Spleen (tissue), 11 donors: Measurements from ENCODE around the gene NEUROD4. TPM values are rescaled to one million over a fixed set of nuclear protein-coding genes. Genes with fewer than 3 reads are reported as not detected.
A peak's percentile ranks its signal among the peaks of the same experiment; 100 is the strongest.

Experiments used
- DNase-seq: peaks from one replicate; pipeline ENCODE4 v3.0.0-alpha.2; 2020
- H3K27ac ChIP-seq, 8 donors: fragments of 200-600 bp; sonication (generic) in 7 of 8; 1 replicate in 4 of 8; 2 replicates in 4 of 8; pipeline versions ENCODE4 v1.5.0 to v1.8.0; 2016 to 2021; ENCODE audit warnings: inconsistent platforms in 4 of 8, mild to moderate bottlenecking in 4 of 8, moderate library complexity in 1 of 8
- H3K27me3 ChIP-seq, 7 donors: fragments of 200-600 bp; sonication (generic) in 6 of 7; replicated peaks in 1 of 7; 1 replicate in 4 of 7; 2 replicates in 3 of 7; pipeline versions ENCODE4 v1.5.0 to v1.8.0; 2016 to 2021; ENCODE audit warnings: inconsistent platforms in 3 of 7, mild to moderate bottlenecking in 1 of 7
- H3K36me3 ChIP-seq, 6 donors: fragments of 200-600 bp; sonication (generic) in 5 of 6; 1 replicate in 4 of 6; 2 replicates in 2 of 6; pipeline versions ENCODE4 v1.5.0 to v1.8.0; 2016 to 2021; ENCODE audit warnings: inconsistent platforms in 2 of 6
- H3K4me1 ChIP-seq, 6 donors: fragments of 200-600 bp; sonication (generic) in 5 of 6; 1 replicate in 3 of 6; 2 replicates in 3 of 6; pipeline versions ENCODE4 v1.5.0 to v1.8.0; 2016 to 2021; ENCODE audit warnings: inconsistent platforms in 3 of 6
- H3K4me3 ChIP-seq, 8 donors: fragments of 200-600 bp; sonication (generic) in 7 of 8; 1 replicate in 4 of 8; 2 replicates in 4 of 8; pipeline versions ENCODE4 v1.5.0 to v1.8.0; 2016 to 2021; ENCODE audit warnings: inconsistent platforms in 4 of 8, mild to moderate bottlenecking in 4 of 8, moderate library complexity in 2 of 8
- H3K9me3 ChIP-seq, 8 donors: fragments of 200-600 bp; sonication (generic) in 7 of 8; 1 replicate in 4 of 8; 2 replicates in 4 of 8; pipeline versions ENCODE4 v1.5.0 to v1.8.0; 2016 to 2021; ENCODE audit warnings: inconsistent platforms in 4 of 8
- CTCF ChIP-seq, 11 experiments: fragments of 200-600 bp in 7 of 11; fragments of 450-650 bp in 4 of 11; sonication (generic) in 4 of 11; IDR thresholded peaks in 8 of 11; conservative IDR thresholded peaks in 3 of 11; 1 replicate in 7 of 11; 2 replicates in 4 of 11; pipeline versions ENCODE4 v1.4.0 to v1.8.0; 2016 to 2021; ENCODE audit warnings: antibody characterized with exemption in 11 of 11, inconsistent platforms in 4 of 11, mild to moderate bottlenecking in 1 of 11
- POLR2A ChIP-seq, 3 donors: fragments of 450-650 bp; IDR thresholded peaks; one replicate each; pipeline ENCODE4 v1.5.1; 2017; ENCODE audit warnings: antibody characterized with exemption in 3 of 3, mild to moderate bottlenecking in 1 of 3
- POLR2AphosphoS5 ChIP-seq, 3 donors: sonication (generic); formaldehyde crosslinking; IDR thresholded peaks; one replicate each; pipeline ENCODE4 v1.5.1; 2017; ENCODE audit warnings: antibody characterized with exemption in 3 of 3
- WGBS, 5 donors: extraction: QIAGEN DNeasy Blood & Tissue Kit in 3 of 5; methylation state at CpG; one replicate each; pipeline versions ENCODE4 v1.1.5 to v1.1.7; 2013 to 2018; 5-methylcytosine and 5-hydroxymethylcytosine counted together
- intact Hi-C: fragments of 100-400 bp; cut with DNase I; formaldehyde crosslinking; loops from one replicate; pipeline ENCODE4 v1.15.0; 2023; ENCODE audit warnings: low total_unique reads
- polyA plus RNA-seq, 3 donors: library from polyadenylated mRNA; stranded (reverse); fragments of 200-250 nt; gene quantifications; one replicate each; pipeline ENCODE4 v1.2.1, GENCODE V29; 2013
- total RNA-seq, 7 donors: library from RNA; depleted of rRNA in 3 of 7; stranded (reverse); fragments of >200 nt in 3 of 7; fragmentation: NEBNext Ultra II Directional in 4 of 7; extraction: Animal tissue kit (Norgen Biotek cat#: 25700) in 4 of 7; gene quantifications; one replicate each; pipeline versions ENCODE4 v1.1.0 to v1.2.1, GENCODE V29; 2016 to 2021
- donor health status: healthy with polysubstance abuse.
- donor health status: DM: no; HTN: no; CAD: no; lungs with moderate emphysema.
- donor health status: DM: no; HTN: no; CAD: no.
- donor health status: Bipolar disorder and iron deficiency.
- donor health status: healthy.
- donor health status: DM: no; HTN: no; CAD: no.
- donor health status: DM: yes; HTN: yes; CAD: no.

NEUROD4 gene
- total and polyA plus RNA-seq, 10 donors: not detected

GRCh38 chr12:55065535-55065934 lies 45.8 kb downstream of the NEUROD4 start:
- intact Hi-C loops: no loop called here
- Histone ChIP-seq H3K36me3 (no peaks in the 10 kb centered on the region), H3K4me1 (peaks cover 0 to 3% (median 0%) of the 10 kb centered on the region in 6 donors), H3K9me3 (no peaks in the 10 kb centered on the region), H3K27ac (no peak overlapping the region), H3K27me3 (peaks cover 0 to 7% (median 0%) of the 10 kb centered on the region in 7 donors), H3K4me3 (no peak overlapping the region)
- 58 to 86% (median 75%) methylated on average over 4 of the region's 4 CpGs for WGBS, 5 donors
- DNase-seq: no peak
- no peak for TF ChIP-seq CTCF (IDR thresholded peaks at IDR 0.05 in 8 of 11, conservative IDR thresholded peaks at IDR 0.05 in 3 of 11)
- TF ChIP-seq POLR2AphosphoS5 (IDR thresholded peaks at IDR 0.05): no peak
- no peak for TF ChIP-seq POLR2A (IDR thresholded peaks at IDR 0.05)

- intact Hi-C loops: no loop called here
- Histone ChIP-seq H3K27ac (no peak overlapping the region), H3K4me1 (no peaks in the 10 kb centered on the region), H3K9me3 (no peaks in the 10 kb centered on the region), H3K36me3 (no peaks in the 10 kb centered on the region), H3K4me3 (no peak overlapping the region), H3K27me3 (peaks cover 0 to 6% (median 0%) of the 10 kb centered on the region in 7 donors)
- DNase-seq: no peak
- WGBS, 5 donors: 69 to 91% (median 82%) methylated on average over 8 of the region's 8 CpGs
- TF ChIP-seq CTCF (IDR thresholded peaks at IDR 0.05 in 8 of 11, conservative IDR thresholded peaks at IDR 0.05 in 3 of 11) (no peak), POLR2AphosphoS5 (IDR thresholded peaks at IDR 0.05) (no peak), POLR2A (IDR thresholded peaks at IDR 0.05) (no peak)
Measured at GRCh38 chr12:55067701-55068100, 47.9 kb downstream of the NEUROD4 start.

GRCh38 chr12:55068416-55069010 lies 48.7 kb downstream of the NEUROD4 start:
- Histone ChIP-seq H3K9me3 (no peaks in the 10 kb centered on the region), H3K27ac (no peak overlapping the region), H3K27me3 (peaks cover 0 to 3% (median 0%) of the 10 kb centered on the region in 7 donors), H3K4me3 (no peak overlapping the region), H3K36me3 (no peaks in the 10 kb centered on the region), H3K4me1 (no peaks in the 10 kb centered on the region)
- no peak for DNase-seq
- WGBS, 5 donors: 57 to 75% (median 63%) methylated on average over 8 of the region's 8 CpGs
- TF ChIP-seq POLR2A (IDR thresholded peaks at IDR 0.05): no peak
- TF ChIP-seq POLR2AphosphoS5 (IDR thresholded peaks at IDR 0.05): no peak
- TF ChIP-seq CTCF (IDR thresholded peaks at IDR 0.05 in 8 of 11, conservative IDR thresholded peaks at IDR 0.05 in 3 of 11): peak; percentile 26 to 82 (median 69)
- intact Hi-C loops: no loop called here

GRCh38 chr12:55072083-55072482 lies 52.3 kb downstream of the NEUROD4 start:
- Histone ChIP-seq H3K27me3 (peaks cover 0 to 14% (median 0%) of the 10 kb centered on the region in 7 donors), H3K9me3 (no peaks in the 10 kb centered on the region), H3K27ac (no peak overlapping the region), H3K4me3 (no peak overlapping the region), H3K36me3 (no peaks in the 10 kb centered on the region), H3K4me1 (no peaks in the 10 kb centered on the region)
- DNase-seq: peak; percentile 92
- intact Hi-C loops: loop anchor here (5.0 to 10.0 kb wide), 3 partner anchors 75 to 347 kb away; partner anchors contain the start of gene MUCL1
- no peak for TF ChIP-seq POLR2A (IDR thresholded peaks at IDR 0.05)
- peak in 9 of 11 experiments; percentile 33 to 75 (median 53) for TF ChIP-seq CTCF (IDR thresholded peaks at IDR 0.05 in 8 of 11, conservative IDR thresholded peaks at IDR 0.05 in 3 of 11)
- TF ChIP-seq POLR2AphosphoS5 (IDR thresholded peaks at IDR 0.05): no peak
- WGBS, 5 donors: 38 to 49% (median 43%) methylated on average over 3 of the region's 3 CpGs
